ENCODE measurements around the gene DIDO1. TPM values are rescaled to one million over a fixed set of nuclear protein-coding genes. Genes with fewer than 3 reads are reported as not detected.

DIDO1 gene
- total and polyA plus RNA-seq, 9 of the 15 experiments (the other 6 are each of a cell fraction or from before 2014, with no cell fraction given): 4.4 to 46.8 (median 31.2) TPM

DNA sequence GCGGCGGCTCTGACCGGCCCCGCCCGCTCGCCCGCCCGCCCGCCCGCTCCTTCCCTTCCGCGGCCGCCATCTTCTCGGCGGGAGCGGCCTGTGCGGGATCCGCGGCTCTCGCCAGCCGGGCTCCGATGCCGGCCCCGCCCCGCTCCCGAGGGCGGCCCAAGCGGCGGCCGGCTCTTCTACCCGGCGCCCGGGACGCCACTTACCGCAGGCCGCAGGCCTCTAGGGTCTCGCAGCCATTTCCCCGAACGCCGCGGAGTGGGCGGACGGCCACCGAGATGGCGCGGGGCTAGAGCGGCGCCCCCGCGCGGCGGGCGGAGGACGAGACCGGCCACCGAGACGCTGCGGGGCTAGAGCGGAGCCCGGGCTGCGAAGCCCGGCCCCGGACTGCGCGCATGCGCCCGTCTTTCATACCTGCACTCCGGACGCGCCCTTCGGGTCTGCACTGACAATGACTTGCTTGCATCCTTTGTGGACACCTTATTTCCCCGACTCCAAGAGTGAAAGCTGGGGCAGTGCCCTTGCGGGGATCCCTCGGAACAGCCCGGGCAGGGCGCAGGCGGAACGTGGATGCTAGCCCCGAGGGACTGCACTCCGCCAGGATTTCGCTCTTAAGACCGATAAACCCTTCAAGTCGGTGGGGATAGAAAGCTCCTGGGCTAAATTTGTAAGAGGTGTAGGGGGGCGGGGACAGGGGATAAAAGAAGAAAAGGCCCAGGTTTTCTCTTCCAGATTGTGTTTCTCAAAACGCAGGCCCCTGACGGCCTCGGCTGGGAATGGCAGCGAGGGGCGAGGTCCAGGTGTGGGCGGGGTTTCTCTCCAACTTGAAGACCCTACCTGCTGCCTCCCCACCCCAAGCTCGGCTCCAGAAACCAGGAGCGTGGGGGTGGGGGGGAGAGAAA is at the start of gene DIDO1 (continued):
- TF ChIP-seq RBM22 (IDR thresholded peaks at IDR 0.05; ENCODE audit: low read depth, low read length, poor library complexity, severe bottlenecking) (peak; percentile 57), ZNF217 (CRISPR knock-in tag; IDR thresholded peaks at IDR 0.05) (no peak), SP2 (IDR thresholded peaks at IDR 0.05; ENCODE audit: extremely low read depth, low read depth, low read length, poor library complexity, severe bottlenecking) (peak; percentile 97), NBN (IDR thresholded peaks at IDR 0.05; ENCODE audit: low read depth) (no peak), TBL1XR1 (IDR thresholded peaks at IDR 0.05; ENCODE audit: low read length in 2 of 2) (no peak), ZNF408 (CRISPR knock-in tag; IDR thresholded peaks at IDR 0.05; ENCODE audit: low read depth) (no peak), ETV1 (tag; conservative IDR thresholded peaks at IDR 0.05; ENCODE audit: low read depth) (no peak), FOXM1 (IDR thresholded peaks at IDR 0.05; ENCODE audit: low read depth) (no peak), FOXM1 (CRISPR knock-in tag; IDR thresholded peaks at IDR 0.05; ENCODE audit: low read depth) (no peak), ZNF586 (CRISPR knock-in tag; conservative IDR thresholded peaks at IDR 0.05) (no peak), KAT2B (IDR thresholded peaks at IDR 0.05; ENCODE audit: low read depth, low read length) (no peak), ZNF507 (tag; conservative IDR thresholded peaks at IDR 0.05) (no peak), GABPB2 (CRISPR knock-in tag; conservative IDR thresholded peaks at IDR 0.05) (no peak)
- TF ChIP-seq, protein P1, sequence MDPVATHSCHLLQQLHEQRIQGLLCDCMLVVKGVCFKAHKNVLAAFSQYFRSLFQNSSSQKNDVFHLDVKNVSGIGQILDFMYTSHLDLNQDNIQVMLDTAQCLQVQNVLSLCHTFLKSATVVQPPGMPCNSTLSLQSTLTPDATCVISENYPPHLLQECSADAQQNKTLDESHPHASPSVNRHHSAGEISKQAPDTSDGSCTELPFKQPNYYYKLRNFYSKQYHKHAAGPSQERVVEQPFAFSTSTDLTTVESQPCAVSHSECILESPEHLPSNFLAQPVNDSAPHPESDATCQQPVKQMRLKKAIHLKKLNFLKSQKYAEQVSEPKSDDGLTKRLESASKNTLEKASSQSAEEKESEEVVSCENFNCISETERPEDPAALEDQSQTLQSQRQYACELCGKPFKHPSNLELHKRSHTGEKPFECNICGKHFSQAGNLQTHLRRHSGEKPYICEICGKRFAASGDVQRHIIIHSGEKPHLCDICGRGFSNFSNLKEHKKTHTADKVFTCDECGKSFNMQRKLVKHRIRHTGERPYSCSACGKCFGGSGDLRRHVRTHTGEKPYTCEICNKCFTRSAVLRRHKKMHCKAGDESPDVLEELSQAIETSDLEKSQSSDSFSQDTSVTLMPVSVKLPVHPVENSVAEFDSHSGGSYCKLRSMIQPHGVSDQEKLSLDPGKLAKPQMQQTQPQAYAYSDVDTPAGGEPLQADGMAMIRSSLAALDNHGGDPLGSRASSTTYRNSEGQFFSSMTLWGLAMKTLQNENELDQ (CRISPR knock-in tag; IDR thresholded peaks at IDR 0.05; ENCODE audit: borderline replicate concordance): no peak
- TF ChIP-seq, protein P2, sequence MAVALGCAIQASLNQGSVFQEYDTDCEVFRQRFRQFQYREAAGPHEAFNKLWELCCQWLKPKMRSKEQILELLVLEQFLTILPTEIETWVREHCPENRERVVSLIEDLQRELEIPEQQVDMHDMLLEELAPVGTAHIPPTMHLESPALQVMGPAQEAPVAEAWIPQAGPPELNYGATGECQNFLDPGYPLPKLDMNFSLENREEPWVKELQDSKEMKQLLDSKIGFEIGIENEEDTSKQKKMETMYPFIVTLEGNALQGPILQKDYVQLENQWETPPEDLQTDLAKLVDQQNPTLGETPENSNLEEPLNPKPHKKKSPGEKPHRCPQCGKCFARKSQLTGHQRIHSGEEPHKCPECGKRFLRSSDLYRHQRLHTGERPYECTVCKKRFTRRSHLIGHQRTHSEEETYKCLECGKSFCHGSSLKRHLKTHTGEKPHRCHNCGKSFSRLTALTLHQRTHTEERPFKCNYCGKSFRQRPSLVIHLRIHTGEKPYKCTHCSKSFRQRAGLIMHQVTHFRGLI (CRISPR knock-in tag; IDR thresholded peaks at IDR 0.05): no peak
- TF ChIP-seq, protein P3, sequence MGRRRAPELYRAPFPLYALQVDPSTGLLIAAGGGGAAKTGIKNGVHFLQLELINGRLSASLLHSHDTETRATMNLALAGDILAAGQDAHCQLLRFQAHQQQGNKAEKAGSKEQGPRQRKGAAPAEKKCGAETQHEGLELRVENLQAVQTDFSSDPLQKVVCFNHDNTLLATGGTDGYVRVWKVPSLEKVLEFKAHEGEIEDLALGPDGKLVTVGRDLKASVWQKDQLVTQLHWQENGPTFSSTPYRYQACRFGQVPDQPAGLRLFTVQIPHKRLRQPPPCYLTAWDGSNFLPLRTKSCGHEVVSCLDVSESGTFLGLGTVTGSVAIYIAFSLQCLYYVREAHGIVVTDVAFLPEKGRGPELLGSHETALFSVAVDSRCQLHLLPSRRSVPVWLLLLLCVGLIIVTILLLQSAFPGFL (CRISPR knock-in tag; IDR thresholded peaks at IDR 0.05): no peak
- TF ChIP-seq, protein P4, sequence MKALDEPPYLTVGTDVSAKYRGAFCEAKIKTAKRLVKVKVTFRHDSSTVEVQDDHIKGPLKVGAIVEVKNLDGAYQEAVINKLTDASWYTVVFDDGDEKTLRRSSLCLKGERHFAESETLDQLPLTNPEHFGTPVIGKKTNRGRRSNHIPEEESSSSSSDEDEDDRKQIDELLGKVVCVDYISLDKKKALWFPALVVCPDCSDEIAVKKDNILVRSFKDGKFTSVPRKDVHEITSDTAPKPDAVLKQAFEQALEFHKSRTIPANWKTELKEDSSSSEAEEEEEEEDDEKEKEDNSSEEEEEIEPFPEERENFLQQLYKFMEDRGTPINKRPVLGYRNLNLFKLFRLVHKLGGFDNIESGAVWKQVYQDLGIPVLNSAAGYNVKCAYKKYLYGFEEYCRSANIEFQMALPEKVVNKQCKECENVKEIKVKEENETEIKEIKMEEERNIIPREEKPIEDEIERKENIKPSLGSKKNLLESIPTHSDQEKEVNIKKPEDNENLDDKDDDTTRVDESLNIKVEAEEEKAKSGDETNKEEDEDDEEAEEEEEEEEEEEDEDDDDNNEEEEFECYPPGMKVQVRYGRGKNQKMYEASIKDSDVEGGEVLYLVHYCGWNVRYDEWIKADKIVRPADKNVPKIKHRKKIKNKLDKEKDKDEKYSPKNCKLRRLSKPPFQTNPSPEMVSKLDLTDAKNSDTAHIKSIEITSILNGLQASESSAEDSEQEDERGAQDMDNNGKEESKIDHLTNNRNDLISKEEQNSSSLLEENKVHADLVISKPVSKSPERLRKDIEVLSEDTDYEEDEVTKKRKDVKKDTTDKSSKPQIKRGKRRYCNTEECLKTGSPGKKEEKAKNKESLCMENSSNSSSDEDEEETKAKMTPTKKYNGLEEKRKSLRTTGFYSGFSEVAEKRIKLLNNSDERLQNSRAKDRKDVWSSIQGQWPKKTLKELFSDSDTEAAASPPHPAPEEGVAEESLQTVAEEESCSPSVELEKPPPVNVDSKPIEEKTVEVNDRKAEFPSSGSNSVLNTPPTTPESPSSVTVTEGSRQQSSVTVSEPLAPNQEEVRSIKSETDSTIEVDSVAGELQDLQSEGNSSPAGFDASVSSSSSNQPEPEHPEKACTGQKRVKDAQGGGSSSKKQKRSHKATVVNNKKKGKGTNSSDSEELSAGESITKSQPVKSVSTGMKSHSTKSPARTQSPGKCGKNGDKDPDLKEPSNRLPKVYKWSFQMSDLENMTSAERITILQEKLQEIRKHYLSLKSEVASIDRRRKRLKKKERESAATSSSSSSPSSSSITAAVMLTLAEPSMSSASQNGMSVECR (CRISPR knock-in tag; IDR thresholded peaks at IDR 0.05): peak; percentile 24

Measured in K562 (cell line).